WERI-Rb-1 (cell line): ENCODE measurements around the gene GALNT9.

Experiments used
- DNase-seq: peaks from one replicate; pipeline ENCODE4 v3.0.0-alpha.2; 2020
- H3K27ac ChIP-seq: fragments of 250-450 bp; sonication (Bioruptor Pico); 2 replicates; pipeline ENCODE4 v1.5.1; 2020; ENCODE audit warnings: mild to moderate bottlenecking, moderate library complexity
- H3K27me3 ChIP-seq: fragments of 250-450 bp; sonication (Bioruptor Pico); 2 replicates; pipeline ENCODE4 v1.5.1; 2021; ENCODE audit warnings: mild to moderate bottlenecking, low read depth, moderate library complexity; ENCODE audit not compliant: insufficient read depth, severe bottlenecking
- H3K36me3 ChIP-seq: fragments of 250-450 bp; sonication (Bioruptor Pico); 2 replicates; pipeline ENCODE4 v1.5.1; 2020; ENCODE audit warnings: mild to moderate bottlenecking, moderate library complexity
- H3K4me3 ChIP-seq: 2 replicates; pipeline ENCODE4 v1.5.1; 2011; ENCODE audit warnings: low read depth, mild to moderate bottlenecking, control low read depth, low read length
- H3K9me3 ChIP-seq: fragments of 250-450 bp; sonication (Bioruptor Pico); 2 replicates; pipeline ENCODE4 v1.5.1; 2021; ENCODE audit warnings: mild to moderate bottlenecking, moderate library complexity; ENCODE audit not compliant: severe bottlenecking
- CTCF ChIP-seq: IDR thresholded peaks from 2 replicates; pipeline ENCODE4 v1.5.1; 2011; ENCODE audit warnings: low read depth, mild to moderate bottlenecking, control low read depth, inconsistent platforms, low read length

The GALNT9 gene

GRCh38 chr12:132276066-132276826, 53.1 kb downstream of the GALNT9 start:
- DNase-seq: no peak
- no peaks in the 10 kb centered on the region for H3K27me3 ChIP-seq
- no peak for TF ChIP-seq CTCF
- H3K36me3 ChIP-seq: no peaks in the 10 kb centered on the region
- no peak overlapping the region for H3K4me3 ChIP-seq
- H3K9me3 ChIP-seq: no peaks in the 10 kb centered on the region
- H3K27ac ChIP-seq: no peak overlapping the region

GRCh38 chr12:132275631-132276030, 53.8 kb downstream of the GALNT9 start:
- no peak for TF ChIP-seq CTCF
- no peaks in the 10 kb centered on the region for H3K9me3 ChIP-seq
- DNase-seq: no peak
- H3K27ac ChIP-seq: no peak overlapping the region
- H3K36me3 ChIP-seq: no peaks in the 10 kb centered on the region
- H3K27me3 ChIP-seq: no peaks in the 10 kb centered on the region
- peak overlapping the region; percentile 17; the same call in 1 of the 2 replicates for H3K4me3 ChIP-seq

- peak; percentile 88 for DNase-seq
- Histone ChIP-seq H3K9me3 (no peaks in the 10 kb centered on the region), H3K27me3 (no peaks in the 10 kb centered on the region), H3K27ac (no peak overlapping the region), H3K36me3 (no peaks in the 10 kb centered on the region), H3K4me3 (peak overlapping the region; percentile 17)
- TF ChIP-seq CTCF: no peak
Measured at GRCh38 chr12:132275110-132275531, 54.3 kb downstream of the GALNT9 start.

- Histone ChIP-seq H3K27me3 (no peaks in the 10 kb centered on the region), H3K9me3 (no peaks in the 10 kb centered on the region)
- no peak for TF ChIP-seq CTCF
Measured at GRCh38 chr12:132273992-132274334, 55.4 kb downstream of the GALNT9 start.

GRCh38 chr12:132272711-132273110, 56.7 kb downstream of the GALNT9 start:
- no peak for DNase-seq
- Histone ChIP-seq H3K27ac (no peak overlapping the region), H3K27me3 (no peaks in the 10 kb centered on the region), H3K4me3 (no peak overlapping the region), H3K9me3 (no peaks in the 10 kb centered on the region), H3K36me3 (no peaks in the 10 kb centered on the region)
- TF ChIP-seq CTCF: no peak

More at GRCh38 chr12:132273992-132274334, 55.4 kb downstream of the GALNT9 start:
- Histone ChIP-seq H3K4me3 (no peak overlapping the region), H3K36me3 (no peaks in the 10 kb centered on the region), H3K27ac (no peak overlapping the region)
- DNase-seq: no peak

- Histone ChIP-seq H3K9me3 (no peaks in the 10 kb centered on the region), H3K36me3 (no peaks in the 10 kb centered on the region), H3K4me3 (no peak overlapping the region), H3K27me3 (no peaks in the 10 kb centered on the region), H3K27ac (no peak overlapping the region)
- DNase-seq: no peak
- TF ChIP-seq CTCF: no peak
Measured at GRCh38 chr12:132271755-132272092, 57.7 kb downstream of the GALNT9 start.
